HCT116 (cell line): ENCODE measurements around the gene KIF26A. TPM values are rescaled to one million over a fixed set of nuclear protein-coding genes. Genes with fewer than 3 reads are reported as not detected.

Experiments
- ATAC-seq: fragments of 200-7000 bp; cut with Tn5 transposase; 2 replicates; pipeline ENCODE4 v1.9.1; 2020; ENCODE audit warnings: mild to moderate bottlenecking, moderate library complexity
- BruUV-seq: library from RNA; stranded (reverse); fragments of 400-500 nt; replicated peaks from 2 replicates; lab custom pipeline; 2021; lab: Mats Ljungman, UMichigan
- CTCF ChIA-PET: fragments of 300-600 bp; sonication (Branson Sonifier 250); formaldehyde crosslinking; loops from one replicate; lab custom pipeline; 2021; ENCODE audit warnings: antibody characterized with exemption; lab: Charles Lee
- POLR2A ChIA-PET: fragments of 300-600, 350-600 bp; sonication (Branson Sonifier 250); formaldehyde crosslinking; loops from one replicate; lab custom pipeline; 2021; ENCODE audit warnings: antibody characterized with exemption; lab: Charles Lee
- RAD21 ChIA-PET, 2 experiments: fragments of 300-600 bp; sonication (Branson Sonifier 250); formaldehyde crosslinking; loops; one replicate each; lab custom pipeline; 2023; ENCODE audit warnings: low total read pairs in 2 of 2; ENCODE audit not compliant: uncharacterized antibody in 2 of 2, unreplicated experiment in 2 of 2, low non-redundant PET in 1 of 2; lab: Charles Lee
- DNase-seq: peaks from one replicate; pipeline ENCODE4 v3.0.0-alpha.2; 2010; ENCODE audit warnings: low read depth, low spot score
- H2AFZ ChIP-seq: fragments of 200-600 bp; shearing (Covaris generic), sonication (generic); 2 replicates; pipeline ENCODE4 v1.6.1; 2017; ENCODE audit warnings: low read depth, mixed run types, mixed read lengths, antibody characterized with exemption, low read length; ENCODE audit not compliant: poor library complexity, severe bottlenecking
- H3K27ac ChIP-seq: 2 replicates; pipeline ENCODE4 v1.5.1; 2012; ENCODE audit warnings: low read depth, low read length
- H3K27me3 ChIP-seq: fragments of 200-600 bp; sonication (generic); 2 replicates; pipeline ENCODE4 v1.6.1; 2016; ENCODE audit warnings: mixed run types, low read length, mixed read lengths; ENCODE audit not compliant: insufficient read depth
- H3K36me3 ChIP-seq, 2 experiments: fragments of 200-500 bp in 1 of 2; fragments of 200-600 bp in 1 of 2; sonication (Bioruptor generic) in 1 of 2; sonication (generic) in 1 of 2; 2 replicates each; pipeline versions ENCODE4 v1.5.1 to v1.6.1; 2014 to 2016; ENCODE audit warnings: low read length in 2 of 2, inconsistent platforms in 1 of 2, mixed read lengths in 1 of 2, mixed run types in 1 of 2; ENCODE audit not compliant: insufficient read depth in 2 of 2, control insufficient read depth in 1 of 2
- H3K4me1 ChIP-seq, 2 experiments: fragments of 200-600 bp in 1 of 2; sonication (generic) in 1 of 2; 2 replicates each; pipeline versions ENCODE4 v1.5.1 to v1.6.1; 2012 to 2017; ENCODE audit warnings: low read length in 2 of 2, inconsistent platforms in 1 of 2, mild to moderate bottlenecking in 1 of 2, mixed read lengths in 1 of 2, mixed run types in 1 of 2, moderate library complexity in 1 of 2; ENCODE audit not compliant: insufficient read depth in 2 of 2, control insufficient read depth in 1 of 2
- H3K4me2 ChIP-seq: fragments of 200-600 bp; sonication (generic); 2 replicates; pipeline ENCODE4 v1.6.1; 2017; ENCODE audit warnings: mixed run types, low read length, mixed read lengths
- H3K4me3 ChIP-seq, 2 experiments: fragments of 200-600 bp in 1 of 2; sonication (generic) in 1 of 2; replicated peaks in 1 of 2; 2 replicates each; pipeline ENCODE4 v1.5.1; 2011 to 2016; ENCODE audit warnings: low read length in 2 of 2, control low read depth in 1 of 2, low read depth in 1 of 2, mild to moderate bottlenecking in 1 of 2, mixed read lengths in 1 of 2, mixed run types in 1 of 2
- H3K79me2 ChIP-seq: fragments of 200-600 bp; sonication (generic); 2 replicates; pipeline ENCODE4 v1.6.1; 2017; ENCODE audit warnings: mild to moderate bottlenecking, mixed run types, low read length, moderate library complexity, mixed read lengths; ENCODE audit not compliant: insufficient read depth
- H3K9ac ChIP-seq: fragments of 200-600 bp; sonication (generic); 2 replicates; pipeline ENCODE4 v1.6.1; 2016; ENCODE audit warnings: low read length, mixed read lengths
- H3K9me2 ChIP-seq: fragments of 200-600 bp; sonication (generic), shearing (Covaris generic); 2 replicates; pipeline ENCODE4 v1.6.1; 2017; ENCODE audit warnings: mixed run types, mild to moderate bottlenecking, moderate library complexity; ENCODE audit not compliant: insufficient read depth
- H3K9me3 ChIP-seq, 2 experiments: fragments of 200-500 bp in 1 of 2; fragments of 200-600 bp in 1 of 2; sonication (Bioruptor generic) in 1 of 2; sonication (generic) in 1 of 2; 2 replicates each; pipeline ENCODE4 v1.6.1; 2014 to 2017; ENCODE audit warnings: low read length in 2 of 2, mixed read lengths in 2 of 2, inconsistent platforms in 1 of 2, low read depth in 1 of 2, mild to moderate bottlenecking in 1 of 2, mixed run types in 1 of 2, moderate library complexity in 1 of 2; ENCODE audit not compliant: control insufficient read depth in 1 of 2, insufficient read depth in 1 of 2
- H4K20me1 ChIP-seq: fragments of 200-600 bp; sonication (generic), shearing (Covaris generic); 2 replicates; pipeline ENCODE4 v1.6.1; 2017; ENCODE audit warnings: mixed run types, mild to moderate bottlenecking, moderate library complexity; ENCODE audit not compliant: insufficient read depth
- CBX3 ChIP-seq: IDR thresholded peaks from 2 replicates; pipeline ENCODE4 v1.6.1; 2012; ENCODE audit warnings: low read depth
- CEBPB ChIP-seq: IDR thresholded peaks from 2 replicates; pipeline ENCODE4 v1.6.1; 2012; ENCODE audit warnings: low read depth
- EGR1 ChIP-seq: IDR thresholded peaks from 2 replicates; pipeline ENCODE4 v1.6.1; 2012; ENCODE audit warnings: low read depth
- ELF1 ChIP-seq: IDR thresholded peaks from 2 replicates; pipeline ENCODE4 v1.6.1; 2012; ENCODE audit warnings: low read depth, borderline replicate concordance
- EZH2 ChIP-seq: fragments of 200-600 bp; sonication (generic); IDR thresholded peaks from 2 replicates; pipeline ENCODE4 v1.6.1; 2017; ENCODE audit warnings: antibody characterized with exemption, mixed run types
- EZH2phosphoT487 ChIP-seq: fragments of 200-600 bp; IDR thresholded peaks from 2 replicates; pipeline ENCODE4 v1.6.1; 2018; ENCODE audit warnings: antibody characterized with exemption, borderline replicate concordance
- FOSL1 ChIP-seq: IDR thresholded peaks from 2 replicates; pipeline ENCODE4 v1.6.1; 2012; ENCODE audit warnings: low read depth
- JUND ChIP-seq: IDR thresholded peaks from 2 replicates; pipeline ENCODE4 v1.6.1; 2012
- POLR2A ChIP-seq: IDR thresholded peaks from 2 replicates; pipeline ENCODE4 v1.7.0; 2011; ENCODE audit warnings: borderline replicate concordance; ENCODE audit not compliant: insufficient read depth, insufficient read length; ENCODE audit errors: extremely low read depth
- RAD21 ChIP-seq: IDR thresholded peaks from 2 replicates; pipeline ENCODE4 v1.6.1; 2012; ENCODE audit warnings: low read depth, mild to moderate bottlenecking
- SIN3A ChIP-seq: IDR thresholded peaks from 2 replicates; pipeline ENCODE4 v1.6.1; 2012; ENCODE audit warnings: low read depth
- SRF ChIP-seq: IDR thresholded peaks from 2 replicates; pipeline ENCODE4 v1.6.1; 2012; ENCODE audit warnings: low read depth
- YY1 ChIP-seq: IDR thresholded peaks from 2 replicates; pipeline ENCODE4 v1.6.1; 2011; ENCODE audit warnings: low read length, low read depth, moderate library complexity, mild to moderate bottlenecking; ENCODE audit not compliant: insufficient replicate concordance; ENCODE audit errors: extremely low read depth
- ZFX ChIP-seq: fragments of 450-650 bp; IDR thresholded peaks from 2 replicates; pipeline ENCODE4 v1.6.1; 2017
- ZNF274 ChIP-seq: fragments of 200-500 bp; sonication (Bioruptor generic); IDR thresholded peaks from 2 replicates; pipeline ENCODE4 v1.6.1; 2014; ENCODE audit warnings: mild to moderate bottlenecking, low read depth, low read length, inconsistent platforms
- intact Hi-C: fragments of 100-400 bp; cut with micrococcal nuclease; formaldehyde crosslinking; loops from 2 replicates; pipeline ENCODE4 v1.10.0; 2022
- total RNA-seq: library from RNA; stranded (reverse); gene quantifications from one replicate; pipeline ENCODE4 v1.2.1, GENCODE V29; 2021; ENCODE audit not compliant: unreplicated experiment
- TF ChIP-seq, protein P1 (sequence below), 3 experiments: fragments of 200-600 bp in 1 of 3; sonication (generic) in 1 of 3; IDR thresholded peaks in 2 of 3; conservative IDR thresholded peaks in 1 of 3; 2 replicates each; pipeline ENCODE4 v1.5.1; 2012 to 2017; ENCODE audit warnings: low read depth in 2 of 3, low read length in 2 of 3, antibody characterized with exemption in 1 of 3, borderline replicate concordance in 1 of 3, control low read depth in 1 of 3, mild to moderate bottlenecking in 1 of 3, mixed read lengths in 1 of 3, mixed run types in 1 of 3, moderate library complexity in 1 of 3; ENCODE audit not compliant: insufficient read depth in 1 of 3
- TF ChIP-seq, protein P2 (sequence below): IDR thresholded peaks from 2 replicates; pipeline ENCODE4 v1.6.1; 2012
- TF ChIP-seq, protein P3 (sequence below): IDR thresholded peaks from 2 replicates; pipeline ENCODE4 v1.6.1; 2012; ENCODE audit warnings: low read depth
- TF ChIP-seq, protein P4 (sequence below): IDR thresholded peaks from 2 replicates; pipeline ENCODE4 v1.6.1; 2011; ENCODE audit warnings: mild to moderate bottlenecking, low read length, moderate library complexity; ENCODE audit not compliant: insufficient replicate concordance; ENCODE audit errors: extremely low read depth

The KIF26A gene
- total RNA-seq, 1 experiment from 2014 or later = 10.2 TPM

DNA sequence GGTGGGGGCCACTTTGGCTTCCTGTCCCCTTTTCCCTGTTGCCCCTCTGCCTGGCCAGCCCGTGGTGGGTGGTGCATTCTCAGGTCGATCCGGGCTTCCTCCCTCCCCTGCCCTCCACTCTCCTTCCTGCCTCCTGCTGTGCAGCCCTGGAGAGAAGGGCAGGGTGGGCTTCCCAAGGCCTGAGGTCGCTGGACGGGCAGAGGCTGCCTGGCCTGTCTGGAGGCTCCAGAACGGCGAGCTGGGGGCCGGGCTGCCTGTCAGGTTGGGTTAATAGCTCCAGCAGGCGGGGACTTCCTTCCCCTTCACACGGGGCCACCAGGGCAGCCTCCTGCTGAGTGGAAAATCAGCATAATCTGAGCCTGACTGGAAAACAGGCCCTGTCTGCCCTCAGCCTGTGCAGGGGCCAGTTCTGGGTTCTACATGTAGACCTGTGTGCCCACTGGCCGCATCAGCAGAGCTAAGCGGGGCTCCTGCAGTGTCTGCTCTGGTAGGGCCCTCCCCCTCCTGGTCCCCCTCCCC, 11.3 kb downstream of the KIF26A start:
- Histone ChIP-seq H3K9ac (no peak overlapping the region), H4K20me1 (no peaks in the 10 kb centered on the region), H3K9me2 (no peaks in the 10 kb centered on the region), H3K4me2 (peak overlapping the region; percentile 43), H3K4me1 (peaks cover 11 to 18% of the 10 kb centered on the region in 2 experiments), H3K4me3 (no peak overlapping the region), H2AFZ (no peak overlapping the region), H3K9me3 (no peaks in the 10 kb centered on the region), H3K27me3 (no peaks in the 10 kb centered on the region), H3K36me3 (no peaks in the 10 kb centered on the region; a peak in 1 of 4 replicates), H3K27ac (peak overlapping the region; percentile 51; the same call in 1 of the 2 replicates), H3K79me2 (peaks cover 24% of the 10 kb centered on the region; the same call in 1 of the 2 replicates)
- RAD21 ChIA-PET = no interaction called here
- POLR2A ChIA-PET = no interaction called here
- intact Hi-C loops = no loop called here
- ATAC-seq = peak; percentile 76
- TF ChIP-seq, protein P1, sequence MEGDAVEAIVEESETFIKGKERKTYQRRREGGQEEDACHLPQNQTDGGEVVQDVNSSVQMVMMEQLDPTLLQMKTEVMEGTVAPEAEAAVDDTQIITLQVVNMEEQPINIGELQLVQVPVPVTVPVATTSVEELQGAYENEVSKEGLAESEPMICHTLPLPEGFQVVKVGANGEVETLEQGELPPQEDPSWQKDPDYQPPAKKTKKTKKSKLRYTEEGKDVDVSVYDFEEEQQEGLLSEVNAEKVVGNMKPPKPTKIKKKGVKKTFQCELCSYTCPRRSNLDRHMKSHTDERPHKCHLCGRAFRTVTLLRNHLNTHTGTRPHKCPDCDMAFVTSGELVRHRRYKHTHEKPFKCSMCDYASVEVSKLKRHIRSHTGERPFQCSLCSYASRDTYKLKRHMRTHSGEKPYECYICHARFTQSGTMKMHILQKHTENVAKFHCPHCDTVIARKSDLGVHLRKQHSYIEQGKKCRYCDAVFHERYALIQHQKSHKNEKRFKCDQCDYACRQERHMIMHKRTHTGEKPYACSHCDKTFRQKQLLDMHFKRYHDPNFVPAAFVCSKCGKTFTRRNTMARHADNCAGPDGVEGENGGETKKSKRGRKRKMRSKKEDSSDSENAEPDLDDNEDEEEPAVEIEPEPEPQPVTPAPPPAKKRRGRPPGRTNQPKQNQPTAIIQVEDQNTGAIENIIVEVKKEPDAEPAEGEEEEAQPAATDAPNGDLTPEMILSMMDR (IDR thresholded peaks at IDR 0.05 in 2 of 3, conservative IDR thresholded peaks at IDR 0.05 in 1 of 3; ENCODE audit: borderline replicate concordance in 1 of 3, insufficient read depth in 1 of 3, low read depth in 2 of 3, low read length in 2 of 3) = no peak
- no peak for TF ChIP-seq ELF1
- no peak for TF ChIP-seq RAD21
- TF ChIP-seq, protein P2, sequence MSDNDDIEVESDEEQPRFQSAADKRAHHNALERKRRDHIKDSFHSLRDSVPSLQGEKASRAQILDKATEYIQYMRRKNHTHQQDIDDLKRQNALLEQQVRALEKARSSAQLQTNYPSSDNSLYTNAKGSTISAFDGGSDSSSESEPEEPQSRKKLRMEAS = no peak
- TF ChIP-seq CBX3 = no peak
- no peak for TF ChIP-seq EGR1
- no peak for TF ChIP-seq FOSL1
- TF ChIP-seq ZFX = no peak
- no peak for TF ChIP-seq ZNF274
- no peak for TF ChIP-seq JUND
- TF ChIP-seq, protein P3, sequence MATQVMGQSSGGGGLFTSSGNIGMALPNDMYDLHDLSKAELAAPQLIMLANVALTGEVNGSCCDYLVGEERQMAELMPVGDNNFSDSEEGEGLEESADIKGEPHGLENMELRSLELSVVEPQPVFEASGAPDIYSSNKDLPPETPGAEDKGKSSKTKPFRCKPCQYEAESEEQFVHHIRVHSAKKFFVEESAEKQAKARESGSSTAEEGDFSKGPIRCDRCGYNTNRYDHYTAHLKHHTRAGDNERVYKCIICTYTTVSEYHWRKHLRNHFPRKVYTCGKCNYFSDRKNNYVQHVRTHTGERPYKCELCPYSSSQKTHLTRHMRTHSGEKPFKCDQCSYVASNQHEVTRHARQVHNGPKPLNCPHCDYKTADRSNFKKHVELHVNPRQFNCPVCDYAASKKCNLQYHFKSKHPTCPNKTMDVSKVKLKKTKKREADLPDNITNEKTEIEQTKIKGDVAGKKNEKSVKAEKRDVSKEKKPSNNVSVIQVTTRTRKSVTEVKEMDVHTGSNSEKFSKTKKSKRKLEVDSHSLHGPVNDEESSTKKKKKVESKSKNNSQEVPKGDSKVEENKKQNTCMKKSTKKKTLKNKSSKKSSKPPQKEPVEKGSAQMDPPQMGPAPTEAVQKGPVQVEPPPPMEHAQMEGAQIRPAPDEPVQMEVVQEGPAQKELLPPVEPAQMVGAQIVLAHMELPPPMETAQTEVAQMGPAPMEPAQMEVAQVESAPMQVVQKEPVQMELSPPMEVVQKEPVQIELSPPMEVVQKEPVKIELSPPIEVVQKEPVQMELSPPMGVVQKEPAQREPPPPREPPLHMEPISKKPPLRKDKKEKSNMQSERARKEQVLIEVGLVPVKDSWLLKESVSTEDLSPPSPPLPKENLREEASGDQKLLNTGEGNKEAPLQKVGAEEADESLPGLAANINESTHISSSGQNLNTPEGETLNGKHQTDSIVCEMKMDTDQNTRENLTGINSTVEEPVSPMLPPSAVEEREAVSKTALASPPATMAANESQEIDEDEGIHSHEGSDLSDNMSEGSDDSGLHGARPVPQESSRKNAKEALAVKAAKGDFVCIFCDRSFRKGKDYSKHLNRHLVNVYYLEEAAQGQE = no peak
- TF ChIP-seq, protein P4, sequence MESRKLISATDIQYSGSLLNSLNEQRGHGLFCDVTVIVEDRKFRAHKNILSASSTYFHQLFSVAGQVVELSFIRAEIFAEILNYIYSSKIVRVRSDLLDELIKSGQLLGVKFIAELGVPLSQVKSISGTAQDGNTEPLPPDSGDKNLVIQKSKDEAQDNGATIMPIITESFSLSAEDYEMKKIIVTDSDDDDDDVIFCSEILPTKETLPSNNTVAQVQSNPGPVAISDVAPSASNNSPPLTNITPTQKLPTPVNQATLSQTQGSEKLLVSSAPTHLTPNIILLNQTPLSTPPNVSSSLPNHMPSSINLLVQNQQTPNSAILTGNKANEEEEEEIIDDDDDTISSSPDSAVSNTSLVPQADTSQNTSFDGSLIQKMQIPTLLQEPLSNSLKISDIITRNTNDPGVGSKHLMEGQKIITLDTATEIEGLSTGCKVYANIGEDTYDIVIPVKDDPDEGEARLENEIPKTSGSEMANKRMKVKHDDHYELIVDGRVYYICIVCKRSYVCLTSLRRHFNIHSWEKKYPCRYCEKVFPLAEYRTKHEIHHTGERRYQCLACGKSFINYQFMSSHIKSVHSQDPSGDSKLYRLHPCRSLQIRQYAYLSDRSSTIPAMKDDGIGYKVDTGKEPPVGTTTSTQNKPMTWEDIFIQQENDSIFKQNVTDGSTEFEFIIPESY = no peak
- TF ChIP-seq SRF = no peak
- TF ChIP-seq EZH2 = no peak
- no peak for TF ChIP-seq YY1
- no peak for TF ChIP-seq SIN3A
- no peak for TF ChIP-seq EZH2phosphoT487
- no peak for TF ChIP-seq POLR2A
- no peak for TF ChIP-seq CEBPB
- CTCF ChIA-PET = no interaction called here
- BruUV-seq = no TSS peak
- no peak for DNase-seq
